Mesenchymal stem cell (in vitro differentiated cells and primary cell): ENCODE measurements around the gene ARL8A.
A peak's percentile ranks its signal among the peaks of the same experiment; 100 is the strongest.

ENCODE experiments used
- DNase-seq: peaks from one replicate; pipeline ENCODE4 v3.0.0-alpha.2; 2013
- H2AFZ ChIP-seq: one replicate; pipeline ENCODE4 v1.6.1; 2013; ENCODE audit warnings: low read depth, mild to moderate bottlenecking, control low read depth, inconsistent platforms, low read length, moderate library complexity
- H2AK5ac ChIP-seq: 2 replicates; pipeline ENCODE4 v1.6.1; 2013; ENCODE audit warnings: low read length, moderate library complexity, mild to moderate bottlenecking, inconsistent platforms; ENCODE audit not compliant: severe bottlenecking
- H2BK120ac ChIP-seq: one replicate; pipeline ENCODE4 v1.6.1; 2013; ENCODE audit warnings: low read depth, mild to moderate bottlenecking, inconsistent platforms, low read length, moderate library complexity
- H2BK12ac ChIP-seq, 2 experiments: one replicate each; pipeline ENCODE4 v1.6.1; 2013; ENCODE audit warnings: inconsistent platforms in 2 of 2, low read length in 2 of 2, mild to moderate bottlenecking in 2 of 2, moderate library complexity in 2 of 2, control low read depth in 1 of 2
- H2BK15ac ChIP-seq: one replicate; pipeline ENCODE4 v1.6.1; 2013; ENCODE audit warnings: mild to moderate bottlenecking, low read depth, inconsistent platforms; ENCODE audit not compliant: poor library complexity, severe bottlenecking
- H2BK5ac ChIP-seq: 2 replicates; pipeline ENCODE4 v1.6.1; 2013; ENCODE audit warnings: low read depth, mild to moderate bottlenecking, low read length, control low read depth, inconsistent platforms; ENCODE audit not compliant: poor library complexity, severe bottlenecking
- H3K14ac ChIP-seq, 2 experiments: one replicate each; pipeline ENCODE4 v1.6.1; 2013; ENCODE audit warnings: inconsistent platforms in 2 of 2, low read length in 2 of 2, control low read depth in 1 of 2, mild to moderate bottlenecking in 1 of 2, moderate library complexity in 1 of 2
- H3K18ac ChIP-seq, 2 experiments: one replicate each; pipeline ENCODE4 v1.6.1; 2013; ENCODE audit warnings: inconsistent platforms in 2 of 2, low read length in 2 of 2, control low read depth in 1 of 2, low read depth in 1 of 2, mild to moderate bottlenecking in 1 of 2
- H3K23ac ChIP-seq, 2 experiments: one replicate each; pipeline ENCODE4 v1.6.1; 2013; ENCODE audit warnings: inconsistent platforms in 2 of 2, low read length in 2 of 2, mild to moderate bottlenecking in 2 of 2, moderate library complexity in 2 of 2, control low read depth in 1 of 2
- H3K27ac ChIP-seq: 2 replicates; pipeline ENCODE4 v1.5.1; 2013; ENCODE audit warnings: mild to moderate bottlenecking, moderate library complexity, low read length, control low read depth, inconsistent platforms; ENCODE audit not compliant: poor library complexity, severe bottlenecking
- H3K27me3 ChIP-seq, 2 experiments: 2 replicates each; pipeline versions ENCODE4 v1.6.1 to v1.7.0; 2013; ENCODE audit warnings: low read length in 2 of 2, mild to moderate bottlenecking in 2 of 2, moderate library complexity in 2 of 2, control low read depth in 1 of 2, inconsistent platforms in 1 of 2; ENCODE audit not compliant: control insufficient read depth in 1 of 2, insufficient read depth in 1 of 2
- H3K36me3 ChIP-seq, 2 experiments: 2 replicates each; pipeline versions ENCODE4 v1.6.1 to v1.7.0; 2013; ENCODE audit warnings: low read length in 2 of 2, control low read depth in 1 of 2, inconsistent platforms in 1 of 2, low read depth in 1 of 2, mild to moderate bottlenecking in 1 of 2; ENCODE audit not compliant: insufficient read depth in 2 of 2, control insufficient read depth in 1 of 2
- H3K4ac ChIP-seq, 2 experiments: one replicate each; pipeline ENCODE4 v1.6.1; 2013; ENCODE audit warnings: inconsistent platforms in 2 of 2, low read length in 2 of 2, mild to moderate bottlenecking in 2 of 2, moderate library complexity in 2 of 2, control low read depth in 1 of 2, low read depth in 1 of 2
- H3K4me1 ChIP-seq: 2 replicates; pipeline ENCODE4 v1.6.1; 2013; ENCODE audit warnings: low read depth, low read length, control low read depth; ENCODE audit not compliant: control insufficient read depth, insufficient read depth
- H3K4me2 ChIP-seq: 2 replicates; pipeline ENCODE4 v1.6.1; 2013; ENCODE audit warnings: low read length, mild to moderate bottlenecking, inconsistent platforms; ENCODE audit not compliant: poor library complexity, severe bottlenecking
- H3K4me3 ChIP-seq, 2 experiments: 2 replicates each; pipeline versions ENCODE4 v1.5.1 to v1.7.0; 2013; ENCODE audit warnings: low read length in 2 of 2, mild to moderate bottlenecking in 2 of 2, control low read depth in 1 of 2, low read depth in 1 of 2; ENCODE audit not compliant: insufficient read depth in 1 of 2
- H3K79me1 ChIP-seq: replicated peaks from 2 replicates; pipeline ENCODE4 v1.6.1; 2013; ENCODE audit warnings: mild to moderate bottlenecking, control low read depth, low read length, inconsistent platforms; ENCODE audit not compliant: poor library complexity, severe bottlenecking
- H3K9ac ChIP-seq: 2 replicates; pipeline ENCODE4 v1.7.0; 2013; ENCODE audit warnings: mild to moderate bottlenecking, low read length, moderate library complexity
- H3K9me3 ChIP-seq: 2 replicates; pipeline ENCODE4 v1.7.0; 2013; ENCODE audit warnings: mild to moderate bottlenecking, low read length; ENCODE audit not compliant: control insufficient read depth
- H4K8ac ChIP-seq: one replicate; pipeline ENCODE4 v1.6.1; 2013; ENCODE audit warnings: inconsistent platforms, mild to moderate bottlenecking, low read length, moderate library complexity
- H4K91ac ChIP-seq: one replicate; pipeline ENCODE4 v1.6.1; 2013; ENCODE audit warnings: mild to moderate bottlenecking, low read length, inconsistent platforms
- WGBS: methylation state at CpG from one replicate; pipeline ENCODE4 v1.1.7; 2013; ENCODE audit warnings: mixed read lengths; 5-methylcytosine and 5-hydroxymethylcytosine counted together

The ARL8A gene

DNA sequence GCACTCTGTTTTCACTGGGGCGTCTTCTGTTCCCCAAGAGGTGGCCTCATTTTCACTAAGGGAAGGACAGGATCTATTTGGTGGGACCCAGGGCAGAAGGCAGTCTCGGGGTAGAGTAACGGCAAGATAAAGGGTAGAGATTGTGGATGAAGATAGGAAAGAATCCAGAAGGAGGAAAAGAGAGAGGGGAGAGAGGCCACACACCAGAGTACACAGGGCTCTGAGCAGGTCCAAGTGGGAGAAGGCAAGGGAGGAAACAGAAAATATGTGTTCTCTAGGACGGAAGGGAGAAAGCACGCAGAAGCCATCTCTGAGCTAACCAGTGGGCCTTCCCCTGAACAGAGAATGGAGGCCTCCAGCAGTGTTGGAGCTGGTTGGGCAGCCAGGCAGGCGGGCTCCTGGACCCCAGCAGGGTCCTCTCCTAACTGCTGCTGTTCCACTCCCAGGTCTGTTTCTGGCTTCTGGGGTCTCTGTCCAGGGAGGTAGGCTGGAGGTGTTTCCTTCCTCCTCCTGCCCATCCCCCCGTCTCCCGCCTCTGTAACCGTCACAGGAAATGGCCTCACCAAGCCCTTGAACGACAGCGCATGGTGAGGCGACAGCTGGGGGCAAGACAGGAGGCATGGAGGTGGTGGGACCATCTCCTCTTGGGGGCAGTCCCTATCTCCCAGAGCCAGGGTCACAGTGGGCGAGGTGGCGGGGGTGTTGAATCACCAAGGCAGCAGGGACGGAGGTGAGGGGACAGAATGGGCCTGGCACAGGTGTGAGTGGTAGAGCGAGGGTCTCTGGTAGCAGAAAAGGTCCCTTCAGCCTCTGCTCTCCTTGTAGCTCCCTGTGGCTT is 15.2 kb upstream of the ARL8A start:
- Histone ChIP-seq H3K23ac (no peak overlapping the region), H3K14ac (peak overlapping the region in 1 of 2 experiments; percentile 18), H2BK5ac (no peak overlapping the region), H2AK5ac (no peak overlapping the region), H2AFZ (no peak overlapping the region), H3K4me1 (peaks cover 14% of the 10 kb centered on the region), H2BK15ac (no peak overlapping the region), H3K79me1 (no peaks in the 10 kb centered on the region), H3K36me3 (no peaks in the 10 kb centered on the region), H2BK120ac (no peak overlapping the region), H3K4me2 (no peak overlapping the region), H3K18ac (peak overlapping the region in 1 of 2 experiments; percentile 23), H3K27me3 (peaks cover 0 to 62% of the 10 kb centered on the region in 2 experiments), H3K9me3 (no peaks in the 10 kb centered on the region), H3K27ac (no peak overlapping the region), H4K8ac (no peak overlapping the region), H4K91ac (no peak overlapping the region), H2BK12ac (no peak overlapping the region), H3K4me3 (no peak overlapping the region), H3K4ac (no peak overlapping the region), H3K9ac (no peak overlapping the region)
- no peak for DNase-seq
- 85% methylated on average over 15 of the region's 16 CpGs for WGBS

DNA sequence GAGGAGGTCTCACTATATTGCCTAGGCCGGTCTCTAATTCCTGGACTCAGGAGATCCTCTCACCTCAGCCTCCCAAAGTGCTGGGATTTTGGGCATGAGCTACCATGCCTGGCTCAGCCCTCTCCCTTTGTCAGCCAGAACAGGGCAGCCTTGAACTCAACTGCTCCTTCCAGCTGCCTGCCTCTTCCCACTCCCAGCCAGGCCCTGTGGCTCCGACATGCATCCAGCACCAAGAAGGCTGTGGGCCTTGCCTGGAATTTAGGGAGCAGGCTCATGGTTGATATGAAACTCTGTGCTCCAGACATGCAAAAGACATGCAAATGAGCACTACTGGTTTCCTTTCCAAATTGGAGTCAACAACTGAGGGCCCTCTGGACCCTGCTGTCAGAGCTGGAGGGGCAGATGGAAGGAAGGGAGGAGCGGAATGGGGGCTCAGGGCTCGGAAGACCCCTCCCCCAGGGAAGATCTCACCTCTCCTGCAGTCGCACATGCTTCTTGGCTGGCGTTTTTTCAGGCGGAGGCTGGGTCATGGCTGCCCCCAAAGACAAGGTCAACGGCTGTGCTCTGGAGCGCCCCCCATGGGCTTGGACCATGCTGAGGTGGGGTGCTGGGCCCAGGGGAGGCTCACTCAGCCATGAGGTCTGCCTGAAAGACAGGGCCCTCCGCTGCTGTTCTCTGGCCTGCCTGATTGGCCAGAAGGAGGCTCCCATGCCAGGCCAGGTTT is 14.4 kb upstream of the ARL8A start:
- Histone ChIP-seq H4K91ac (no peak overlapping the region), H3K18ac (no peak overlapping the region), H2BK120ac (no peak overlapping the region), H3K4ac (no peak overlapping the region), H4K8ac (no peak overlapping the region), H3K9ac (no peak overlapping the region), H3K14ac (no peak overlapping the region), H3K79me1 (no peaks in the 10 kb centered on the region), H3K27ac (no peak overlapping the region), H2BK5ac (no peak overlapping the region), H3K9me3 (no peaks in the 10 kb centered on the region), H3K27me3 (peaks cover 0 to 59% of the 10 kb centered on the region in 2 experiments), H2BK12ac (no peak overlapping the region), H3K4me2 (no peak overlapping the region), H3K36me3 (no peaks in the 10 kb centered on the region), H2BK15ac (no peak overlapping the region), H2AK5ac (no peak overlapping the region), H3K4me1 (peaks cover 10% of the 10 kb centered on the region), H2AFZ (no peak overlapping the region), H3K23ac (no peak overlapping the region), H3K4me3 (no peak overlapping the region)
- 89% methylated on average over 10 of the region's 10 CpGs for WGBS
- no peak for DNase-seq

DNA sequence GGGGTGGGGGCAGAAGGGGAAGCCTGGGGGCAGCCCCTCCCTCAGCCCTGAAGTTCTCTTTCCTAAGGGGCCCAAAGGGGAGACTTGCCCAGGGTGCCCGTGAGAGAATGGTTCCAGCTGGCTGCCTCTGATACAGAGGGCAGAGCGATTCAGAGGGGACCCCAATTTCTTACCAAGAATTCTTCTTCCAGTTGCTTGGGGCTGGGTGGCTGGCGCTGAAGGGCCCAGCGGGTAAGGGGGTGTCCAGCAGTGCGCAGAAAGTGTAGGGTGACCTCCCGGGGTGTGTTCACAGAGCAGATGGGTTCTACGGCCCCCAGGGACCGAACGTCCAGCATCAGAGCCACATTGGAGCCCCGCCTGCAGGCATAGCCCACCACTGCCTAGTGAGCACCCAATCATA is 13.4 kb upstream of the ARL8A start:
- Histone ChIP-seq H3K9me3 (no peaks in the 10 kb centered on the region), H2AK5ac (no peak overlapping the region)

DNA sequence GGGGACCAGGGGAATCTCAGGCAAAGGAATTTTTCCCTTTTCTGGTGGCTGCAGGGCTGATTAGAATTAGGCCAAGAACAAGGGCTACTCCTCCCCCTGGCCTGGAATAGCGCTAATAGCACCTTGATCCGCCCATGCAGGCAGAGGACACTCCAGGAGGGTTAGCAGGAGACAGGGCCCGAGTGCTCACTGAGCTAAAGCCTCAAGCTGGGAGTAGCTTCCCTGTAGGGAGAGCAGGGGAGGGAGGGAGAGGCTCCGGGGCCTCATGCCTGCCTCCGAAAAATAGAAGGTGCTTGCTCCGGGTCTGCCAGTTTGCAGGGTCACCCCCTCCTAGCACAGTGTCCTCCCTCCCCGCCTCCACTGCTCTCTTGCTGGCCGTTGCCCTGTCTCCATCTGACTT is 12.1 kb upstream of the ARL8A start:
- no peaks in the 10 kb centered on the region for H3K9me3 ChIP-seq
- H3K36me3 ChIP-seq: no peaks in the 10 kb centered on the region
- no peak overlapping the region for H3K4ac ChIP-seq
- no peak overlapping the region for H2BK5ac ChIP-seq
- no peak overlapping the region for H2BK12ac ChIP-seq
- peaks cover 0 to 52% of the 10 kb centered on the region in 2 experiments for H3K27me3 ChIP-seq
- H3K79me1 ChIP-seq: no peaks in the 10 kb centered on the region
- H3K18ac ChIP-seq: no peak overlapping the region
- H3K9ac ChIP-seq: no peak overlapping the region
- no peak overlapping the region for H2BK120ac ChIP-seq
- H3K14ac ChIP-seq: no peak overlapping the region
- no peak overlapping the region for H2BK15ac ChIP-seq
- H2AFZ ChIP-seq: no peak overlapping the region
- no peak overlapping the region for H4K8ac ChIP-seq
- H3K4me1 ChIP-seq: peaks cover 10% of the 10 kb centered on the region
- WGBS: 87% methylated on average over 6 of the region's 8 CpGs
- no peak overlapping the region for H3K4me3 ChIP-seq
- no peak overlapping the region for H4K91ac ChIP-seq
- no peak overlapping the region for H2AK5ac ChIP-seq
- no peak overlapping the region for H3K23ac ChIP-seq
- no peak for DNase-seq
- no peak overlapping the region for H3K4me2 ChIP-seq
- H3K27ac ChIP-seq: no peak overlapping the region

More for the DNA sequence above, 13.4 kb upstream of the ARL8A start:
- Histone ChIP-seq H3K4me2 (no peak overlapping the region), H3K18ac (no peak overlapping the region), H3K4ac (no peak overlapping the region), H4K8ac (no peak overlapping the region), H2BK12ac (no peak overlapping the region), H3K4me1 (peaks cover 10% of the 10 kb centered on the region), H3K27ac (no peak overlapping the region), H3K9ac (no peak overlapping the region), H3K23ac (no peak overlapping the region), H3K36me3 (no peaks in the 10 kb centered on the region), H3K27me3 (peaks cover 0 to 58% of the 10 kb centered on the region in 2 experiments), H2BK15ac (no peak overlapping the region), H2AFZ (no peak overlapping the region), H2BK5ac (no peak overlapping the region), H4K91ac (no peak overlapping the region), H3K14ac (no peak overlapping the region), H3K79me1 (no peaks in the 10 kb centered on the region), H3K4me3 (no peak overlapping the region), H2BK120ac (no peak overlapping the region)
- 91% methylated on average over 9 of the region's 10 CpGs for WGBS
- no peak for DNase-seq
